HAP-1 (cell line): ENCODE measurements around the gene DNAJC15.
"Not testable (repeated sequence)": the region's sequence is repeated elsewhere in the genome, so short reads cannot be mapped to it uniquely, and the experiment has no call there.

Experiments
- DNase-seq, 2 experiments: peaks; one replicate each; pipeline ENCODE4 v3.0.0-alpha.2; 2016 to 2020; ENCODE audit warnings: low spot score in 2 of 2
- H3K27me3 ChIP-seq: fragments of 250-450 bp; sonication (Bioruptor Pico); 2 replicates; pipeline ENCODE4 v1.5.1; 2020; ENCODE audit warnings: low read depth, mild to moderate bottlenecking, moderate library complexity
- H3K36me3 ChIP-seq: fragments of 250-450 bp; sonication (Bioruptor Pico); replicated peaks from 2 replicates; pipeline ENCODE4 v1.5.1; 2020; ENCODE audit warnings: mild to moderate bottlenecking
- H3K4me1 ChIP-seq: fragments of 250-450 bp; sonication (Bioruptor Pico); 2 replicates; pipeline ENCODE4 v1.5.1; 2020; ENCODE audit warnings: mild to moderate bottlenecking
- H3K4me3 ChIP-seq: fragments of 250-450 bp; sonication (Bioruptor Pico); 2 replicates; pipeline ENCODE4 v1.5.1; 2020; ENCODE audit warnings: mild to moderate bottlenecking, moderate library complexity
- H3K9me3 ChIP-seq: fragments of 250-450 bp; sonication (Bioruptor Pico); 2 replicates; pipeline ENCODE4 v1.5.1; 2020; ENCODE audit warnings: mild to moderate bottlenecking, moderate library complexity
- in situ Hi-C: fragments of 300-500 bp; cut with MboI; formaldehyde crosslinking; loops from 3 replicates; pipeline ENCODE4 v1.14.3; 2020; ENCODE audit warnings: low sequenced_read_pairs, inconsistent platforms, mixed read lengths

Gene DNAJC15

GRCh38 chr13:43042410-43042921 is 19.1 kb downstream of the DNAJC15 start:
- Histone ChIP-seq H3K9me3 (no peaks in the 10 kb centered on the region), H3K4me1 (peaks cover 30% of the 10 kb centered on the region), H3K36me3 (no peaks in the 10 kb centered on the region), H3K27me3 (no peaks in the 10 kb centered on the region), H3K4me3 (no peak overlapping the region)
- in situ Hi-C loops, result no loop called here
- DNase-seq, result no peak

- H3K9me3 ChIP-seq, result no peaks in the 10 kb centered on the region
- DNase-seq, result no peak
- no peaks in the 10 kb centered on the region for H3K27me3 ChIP-seq
- H3K4me1 ChIP-seq, result peaks cover 38% of the 10 kb centered on the region
- H3K4me3 ChIP-seq, result no peak overlapping the region
- no peaks in the 10 kb centered on the region for H3K36me3 ChIP-seq
- in situ Hi-C loops, result no loop called here
Observed at GRCh38 chr13:43044720-43045301, 21.4 kb downstream of the DNAJC15 start.

DNA sequence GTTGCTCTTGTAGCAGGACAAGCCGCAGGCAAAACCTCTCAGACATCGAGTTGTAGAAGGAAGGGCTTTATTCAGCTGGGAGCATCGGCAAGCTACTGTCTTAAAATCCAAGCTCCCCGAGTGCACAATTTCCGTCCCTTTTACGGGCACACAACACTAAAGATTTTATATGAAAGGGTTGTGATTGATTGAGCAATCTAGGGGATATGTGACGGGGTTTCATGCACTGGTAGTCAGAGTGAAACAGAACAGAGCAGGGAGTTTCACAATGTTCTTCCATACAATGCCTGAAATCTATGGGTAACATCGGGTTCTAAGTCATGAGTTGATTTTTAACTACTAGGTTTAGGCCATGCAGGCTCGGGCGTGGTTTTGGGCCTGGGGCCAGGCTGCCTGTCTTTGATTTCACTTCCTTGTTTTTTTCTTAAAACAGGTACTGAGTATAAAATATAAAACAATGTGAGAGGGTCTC is 22.0 kb downstream of the DNAJC15 start:
- H3K27me3 ChIP-seq, DNase-seq, H3K36me3 ChIP-seq, in situ Hi-C loops, H3K4me3 ChIP-seq, H3K9me3 ChIP-seq: not testable (repeated sequence)
- H3K4me1 ChIP-seq, result peaks cover 33% of the 10 kb centered on the region

DNA sequence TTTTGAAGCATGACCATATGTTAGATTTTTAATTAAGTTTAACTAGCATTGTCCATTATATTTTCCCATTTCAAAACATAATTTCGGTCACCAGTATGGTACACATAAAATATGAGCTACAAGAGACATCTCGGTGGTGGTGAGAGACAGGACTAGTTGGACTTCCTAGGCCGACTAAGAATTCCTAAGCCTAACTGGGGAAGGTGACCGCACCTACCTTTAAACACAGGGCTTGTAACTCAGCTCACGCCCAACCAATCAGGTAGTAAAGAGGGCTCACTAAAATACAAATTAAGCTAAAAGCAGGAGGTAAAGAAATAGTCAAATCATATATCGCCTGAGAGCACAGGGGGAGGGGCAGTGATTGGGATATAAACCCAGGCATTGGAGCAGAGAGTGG is 22.9 kb downstream of the DNAJC15 start:
- Histone ChIP-seq H3K27me3 (no peaks in the 10 kb centered on the region), H3K4me1 (peaks cover 25% of the 10 kb centered on the region), H3K9me3 (no peaks in the 10 kb centered on the region), H3K36me3 (no peaks in the 10 kb centered on the region), H3K4me3 (no peak overlapping the region)
- DNase-seq, result no peak
- in situ Hi-C loops, result no loop called here

DNA sequence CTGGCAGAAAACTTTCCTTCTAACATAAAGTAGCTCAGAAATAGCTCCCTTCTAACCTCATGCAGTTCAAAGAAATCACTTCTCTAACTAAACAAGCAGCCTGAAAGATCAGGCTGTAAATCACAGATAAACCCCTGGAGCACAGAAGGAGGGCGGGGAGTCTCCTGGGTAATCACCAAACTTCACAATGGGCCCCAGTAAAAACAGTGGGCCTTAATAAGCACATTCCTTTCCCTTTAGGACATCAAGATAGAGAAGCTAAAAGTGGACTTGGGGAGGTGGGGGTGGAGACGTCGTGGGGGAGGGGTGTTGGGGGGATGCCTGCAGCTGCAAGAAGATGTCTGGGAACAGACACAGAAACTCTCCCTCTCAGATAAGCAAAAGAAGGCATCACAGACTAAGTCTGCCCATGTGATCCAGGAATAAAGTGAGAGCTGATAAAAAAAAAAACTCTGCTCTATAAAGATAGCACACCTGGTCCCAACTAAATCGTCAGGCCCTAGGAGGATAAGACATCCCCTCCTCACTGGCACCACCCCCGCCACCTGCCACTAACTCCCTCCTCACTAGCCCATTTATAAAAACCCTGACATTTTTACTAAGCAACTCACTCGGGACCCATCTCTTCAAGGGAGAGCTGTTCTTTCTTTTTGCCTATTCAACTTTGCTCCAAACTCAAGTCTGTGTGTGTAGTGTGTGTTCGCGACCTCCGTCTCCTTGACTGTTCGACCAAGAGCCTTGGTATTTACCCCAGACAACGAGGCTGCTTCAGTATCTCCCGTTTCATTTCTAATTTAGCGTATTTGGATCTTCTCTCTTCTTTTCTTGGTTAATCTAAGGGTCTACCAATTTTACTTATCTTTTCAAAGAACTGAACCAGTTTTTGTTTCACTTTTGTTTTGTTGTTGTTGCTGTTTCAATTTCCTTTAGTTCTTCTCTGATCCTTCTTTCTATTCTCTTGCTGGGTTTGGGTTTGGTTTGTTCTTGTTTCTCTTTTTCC is 31.7 kb downstream of the DNAJC15 start:
- Histone ChIP-seq H3K36me3 (peaks cover 4% of the 10 kb centered on the region; the same call in 1 of the 2 replicates), H3K4me3 (peak overlapping the region; percentile 17), H3K9me3 (peaks cover 6% of the 10 kb centered on the region; the same call in 1 of the 2 replicates), H3K27me3 (no peaks in the 10 kb centered on the region), H3K4me1 (peaks cover 31% of the 10 kb centered on the region)
- in situ Hi-C loops, result no loop called here
- peak; percentile 78 to 88 for DNase-seq

GRCh38 chr13:43057653-43058317 is 34.4 kb downstream of the DNAJC15 start:
- peaks cover 31% of the 10 kb centered on the region for H3K4me1 ChIP-seq
- DNase-seq, result peak in 1 of 2 experiments; percentile 26
- peaks cover 4% of the 10 kb centered on the region; the same call in 1 of the 2 replicates for H3K9me3 ChIP-seq
- no peak overlapping the region for H3K4me3 ChIP-seq
- in situ Hi-C loops, result no loop called here
- peaks cover 4% of the 10 kb centered on the region; the same call in 1 of the 2 replicates for H3K36me3 ChIP-seq
- H3K27me3 ChIP-seq, result no peaks in the 10 kb centered on the region

DNA sequence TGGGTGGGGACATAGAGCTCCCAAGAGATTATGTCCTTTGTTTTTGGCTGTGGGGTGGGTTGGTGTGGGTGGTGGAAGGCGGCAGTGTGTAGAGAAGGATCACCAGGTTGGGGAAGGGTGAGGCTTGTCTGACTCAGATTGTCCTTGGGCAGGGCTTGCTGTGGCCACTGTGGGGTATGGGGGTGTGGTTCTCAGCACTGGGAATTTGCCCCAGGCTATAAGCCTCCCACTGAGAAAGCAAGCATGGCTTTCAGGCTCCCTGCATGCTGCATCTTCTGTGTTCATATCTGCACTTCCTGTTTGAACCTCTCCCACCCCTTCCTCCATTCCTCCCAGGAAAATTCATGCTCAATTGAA is 34.9 kb downstream of the DNAJC15 start:
- no peak overlapping the region for H3K4me3 ChIP-seq
- peak; percentile 32 to 71 for DNase-seq
- in situ Hi-C loops, result no loop called here
- no peaks in the 10 kb centered on the region for H3K9me3 ChIP-seq
- H3K27me3 ChIP-seq, result no peaks in the 10 kb centered on the region
- H3K36me3 ChIP-seq, result no peaks in the 10 kb centered on the region
- peaks cover 31% of the 10 kb centered on the region for H3K4me1 ChIP-seq

- H3K27me3 ChIP-seq, result no peaks in the 10 kb centered on the region
- in situ Hi-C loops, result no loop called here
- H3K4me1 ChIP-seq, result peaks cover 29% of the 10 kb centered on the region
- no peak overlapping the region for H3K4me3 ChIP-seq
- H3K9me3 ChIP-seq, result no peaks in the 10 kb centered on the region
- DNase-seq, result no peak
- H3K36me3 ChIP-seq, result no peaks in the 10 kb centered on the region
Observed at GRCh38 chr13:43058831-43059230, 35.4 kb downstream of the DNAJC15 start.

DNA sequence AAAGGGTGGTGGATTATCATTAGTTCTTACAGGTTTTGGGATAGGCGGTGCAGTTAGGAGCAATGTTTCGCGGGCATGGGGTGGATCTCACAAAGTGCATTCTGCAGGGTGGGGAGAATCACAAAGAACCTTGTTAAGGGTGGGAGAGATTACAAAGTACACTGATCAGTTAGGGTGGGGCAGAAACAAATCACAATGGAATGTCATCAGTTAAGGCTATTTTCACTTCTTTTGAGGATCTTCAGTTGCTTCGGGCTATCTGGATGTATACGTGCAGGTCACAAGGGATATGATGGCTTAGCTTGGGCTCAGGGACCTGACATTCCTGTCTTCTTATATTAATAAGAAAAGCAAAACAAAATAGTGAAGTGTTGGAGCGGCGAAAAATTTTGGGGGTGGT is 36.4 kb downstream of the DNAJC15 start:
- H3K27me3 ChIP-seq, in situ Hi-C loops, H3K36me3 ChIP-seq, DNase-seq, H3K9me3 ChIP-seq, H3K4me3 ChIP-seq: not testable (repeated sequence)
- H3K4me1 ChIP-seq, result peaks cover 20% of the 10 kb centered on the region

GRCh38 chr13:43060806-43061205 is 37.4 kb downstream of the DNAJC15 start:
- H3K9me3 ChIP-seq, H3K27me3 ChIP-seq, DNase-seq, H3K36me3 ChIP-seq, in situ Hi-C loops, H3K4me3 ChIP-seq: not testable (repeated sequence)
- H3K4me1 ChIP-seq, result peaks cover 16% of the 10 kb centered on the region

- no peaks in the 10 kb centered on the region for H3K9me3 ChIP-seq
- H3K36me3 ChIP-seq, result no peaks in the 10 kb centered on the region
- peaks cover 12% of the 10 kb centered on the region for H3K4me1 ChIP-seq
- H3K4me3 ChIP-seq, result no peak overlapping the region
- in situ Hi-C loops, result no loop called here
- H3K27me3 ChIP-seq, result no peaks in the 10 kb centered on the region
- no peak for DNase-seq
Observed at GRCh38 chr13:43061496-43062280, 38.3 kb downstream of the DNAJC15 start.

GRCh38 chr13:43071824-43072223 is 48.4 kb downstream of the DNAJC15 start:
- H3K4me1 ChIP-seq, result peaks cover 22% of the 10 kb centered on the region
- H3K27me3 ChIP-seq, result no peaks in the 10 kb centered on the region
- DNase-seq, result peak; percentile 54 to 86
- H3K4me3 ChIP-seq, result no peak overlapping the region
- in situ Hi-C loops, result no loop called here
- peaks cover 3% of the 10 kb centered on the region; the same call in 1 of the 2 replicates for H3K36me3 ChIP-seq
- H3K9me3 ChIP-seq, result no peaks in the 10 kb centered on the region

DNA sequence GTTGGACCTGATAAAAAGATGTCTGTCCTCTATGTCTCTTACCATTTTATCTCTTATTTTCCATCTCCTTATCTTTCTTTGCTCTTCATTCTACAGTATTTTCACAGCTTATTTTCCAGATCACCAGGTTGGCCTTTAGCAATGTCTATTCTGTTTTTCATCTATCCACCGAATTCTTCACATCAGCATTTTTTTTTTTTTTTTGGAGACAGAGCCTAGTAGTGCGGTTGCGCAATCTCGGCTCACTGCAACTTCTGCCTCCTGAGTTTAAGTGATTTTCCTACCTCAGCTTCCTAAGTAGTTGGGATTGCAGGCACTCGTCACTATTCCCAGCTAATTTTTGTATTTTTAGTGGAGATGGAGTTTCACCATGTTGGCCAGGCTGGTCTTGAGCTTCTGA is 49.0 kb downstream of the DNAJC15 start:
- Histone ChIP-seq H3K9me3 (no peaks in the 10 kb centered on the region), H3K36me3 (peaks cover 3% of the 10 kb centered on the region; the same call in 1 of the 2 replicates), H3K27me3 (no peaks in the 10 kb centered on the region), H3K4me1 (peaks cover 23% of the 10 kb centered on the region), H3K4me3 (no peak overlapping the region)
- peak in 1 of 2 experiments; percentile 48 for DNase-seq
- in situ Hi-C loops, result no loop called here
